GM18498 (cell line): ENCODE measurements around the gene PRR36.
"Not testable (repeated sequence)": the region's sequence is repeated elsewhere in the genome, so short reads cannot be mapped to it uniquely, and the experiment has no call there.

Source experiments
- ATAC-seq: cut with Tn5 transposase; IDR thresholded peaks from one replicate; pipeline ENCODE4 v1.9.1; 2021; ENCODE audit warnings: mild to moderate bottlenecking, moderate library complexity; ENCODE audit not compliant: unreplicated experiment

The PRR36 gene

GRCh38 chr19:7900401-7900870, 26.2 kb upstream of the PRR36 start:
- ATAC-seq, result no peak

GRCh38 chr19:7899751-7900378, 25.7 kb upstream of the PRR36 start:
- ATAC-seq, result no peak

- ATAC-seq, result no peak
Observed at GRCh38 chr19:7898967-7899366, 24.8 kb upstream of the PRR36 start.

GRCh38 chr19:7897292-7897691, 23.1 kb upstream of the PRR36 start:
- ATAC-seq, result no peak

- no peak for ATAC-seq
Observed at GRCh38 chr19:7895565-7895964, 21.4 kb upstream of the PRR36 start.

GRCh38 chr19:7894612-7895309, 20.6 kb upstream of the PRR36 start:
- ATAC-seq, result no peak

- ATAC-seq, result not testable (repeated sequence)
Observed at GRCh38 chr19:7893362-7894101, 19.3 kb upstream of the PRR36 start.

- no peak for ATAC-seq
Observed at GRCh38 chr19:7888826-7889217, 14.6 kb upstream of the PRR36 start.

GRCh38 chr19:7888145-7888825, 14.1 kb upstream of the PRR36 start, which contains the start of gene LRRC8E:
Gene LRRC8E (plus strand): TSS chr19:7888510. CDS start chr19:7895604, 7,094 bp downstream.
- ATAC-seq, result no peak

GRCh38 chr19:7887408-7888144, 13.4 kb upstream of the PRR36 start:
- ATAC-seq, result no peak

- ATAC-seq, result no peak
Observed at GRCh38 chr19:7885818-7886217, 11.6 kb upstream of the PRR36 start.

- no peak for ATAC-seq
Observed at GRCh38 chr19:7883796-7884570, 9.8 kb upstream of the PRR36 start.

GRCh38 chr19:7883105-7883504, 8.9 kb upstream of the PRR36 start:
- no peak for ATAC-seq

- ATAC-seq, result no peak
Observed at GRCh38 chr19:7881910-7882309, 7.7 kb upstream of the PRR36 start.

- ATAC-seq, result no peak
Observed at GRCh38 chr19:7879836-7880235, 5.6 kb upstream of the PRR36 start.

- ATAC-seq, result no peak
Observed at GRCh38 chr19:7879111-7879807, 5.1 kb upstream of the PRR36 start.

- ATAC-seq, result no peak
Observed at GRCh38 chr19:7877249-7877836, 3.2 kb upstream of the PRR36 start.

GRCh38 chr19:7874897-7875273, 695 bp upstream of the PRR36 start:
- no peak for ATAC-seq
